B cell (primary cell): ENCODE data around the gene GPHN.

Experiments used
- EZH2 ChIP-seq: IDR thresholded peaks from 2 replicates; pipeline ENCODE4 v1.6.1; 2012; ENCODE audit warnings: borderline replicate concordance, low read depth, mild to moderate bottlenecking, moderate library complexity, low read length; ENCODE audit not compliant: insufficient read depth, poor library complexity, severe bottlenecking
- TF ChIP-seq, protein P1 (sequence below): fragments of 200-600 bp; IDR thresholded peaks from one replicate; pipeline ENCODE4 v1.8.0; 2022; ENCODE audit warnings: antibody characterized with exemption, mild to moderate bottlenecking

DNA sequence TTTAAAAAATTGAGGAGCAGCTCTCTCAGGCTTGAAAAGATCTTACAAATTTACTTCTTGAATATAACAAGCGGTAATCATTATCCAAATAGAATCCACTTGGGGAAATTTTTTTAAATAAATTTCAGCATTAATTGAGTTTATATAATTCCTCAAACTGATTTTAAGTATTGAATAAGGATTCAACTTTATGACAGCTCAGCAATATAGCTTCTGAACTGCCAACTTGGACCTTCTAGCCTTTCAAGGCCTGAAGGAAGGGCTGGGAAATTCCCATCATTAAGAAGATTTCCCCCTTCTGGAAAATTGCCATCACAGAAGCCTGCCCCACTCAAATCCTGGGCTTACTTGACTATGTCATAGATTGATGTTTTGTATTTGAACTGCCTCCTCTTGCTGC is 623.7 kb downstream of the GPHN start:
- TF ChIP-seq, protein P1, sequence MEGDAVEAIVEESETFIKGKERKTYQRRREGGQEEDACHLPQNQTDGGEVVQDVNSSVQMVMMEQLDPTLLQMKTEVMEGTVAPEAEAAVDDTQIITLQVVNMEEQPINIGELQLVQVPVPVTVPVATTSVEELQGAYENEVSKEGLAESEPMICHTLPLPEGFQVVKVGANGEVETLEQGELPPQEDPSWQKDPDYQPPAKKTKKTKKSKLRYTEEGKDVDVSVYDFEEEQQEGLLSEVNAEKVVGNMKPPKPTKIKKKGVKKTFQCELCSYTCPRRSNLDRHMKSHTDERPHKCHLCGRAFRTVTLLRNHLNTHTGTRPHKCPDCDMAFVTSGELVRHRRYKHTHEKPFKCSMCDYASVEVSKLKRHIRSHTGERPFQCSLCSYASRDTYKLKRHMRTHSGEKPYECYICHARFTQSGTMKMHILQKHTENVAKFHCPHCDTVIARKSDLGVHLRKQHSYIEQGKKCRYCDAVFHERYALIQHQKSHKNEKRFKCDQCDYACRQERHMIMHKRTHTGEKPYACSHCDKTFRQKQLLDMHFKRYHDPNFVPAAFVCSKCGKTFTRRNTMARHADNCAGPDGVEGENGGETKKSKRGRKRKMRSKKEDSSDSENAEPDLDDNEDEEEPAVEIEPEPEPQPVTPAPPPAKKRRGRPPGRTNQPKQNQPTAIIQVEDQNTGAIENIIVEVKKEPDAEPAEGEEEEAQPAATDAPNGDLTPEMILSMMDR: no peak
- TF ChIP-seq EZH2: no peak
